Measurements from ENCODE around the gene RPS2. TPM values are rescaled to one million over a fixed set of nuclear protein-coding genes. Genes with fewer than 3 reads are reported as not detected.
"Not testable (repeated sequence)": the region's sequence is repeated elsewhere in the genome, so short reads cannot be mapped to it uniquely, and the experiment has no call there.

Gene RPS2
- total and polyA plus RNA-seq, 2 donors: 888 to 3,347 TPM

DNA sequence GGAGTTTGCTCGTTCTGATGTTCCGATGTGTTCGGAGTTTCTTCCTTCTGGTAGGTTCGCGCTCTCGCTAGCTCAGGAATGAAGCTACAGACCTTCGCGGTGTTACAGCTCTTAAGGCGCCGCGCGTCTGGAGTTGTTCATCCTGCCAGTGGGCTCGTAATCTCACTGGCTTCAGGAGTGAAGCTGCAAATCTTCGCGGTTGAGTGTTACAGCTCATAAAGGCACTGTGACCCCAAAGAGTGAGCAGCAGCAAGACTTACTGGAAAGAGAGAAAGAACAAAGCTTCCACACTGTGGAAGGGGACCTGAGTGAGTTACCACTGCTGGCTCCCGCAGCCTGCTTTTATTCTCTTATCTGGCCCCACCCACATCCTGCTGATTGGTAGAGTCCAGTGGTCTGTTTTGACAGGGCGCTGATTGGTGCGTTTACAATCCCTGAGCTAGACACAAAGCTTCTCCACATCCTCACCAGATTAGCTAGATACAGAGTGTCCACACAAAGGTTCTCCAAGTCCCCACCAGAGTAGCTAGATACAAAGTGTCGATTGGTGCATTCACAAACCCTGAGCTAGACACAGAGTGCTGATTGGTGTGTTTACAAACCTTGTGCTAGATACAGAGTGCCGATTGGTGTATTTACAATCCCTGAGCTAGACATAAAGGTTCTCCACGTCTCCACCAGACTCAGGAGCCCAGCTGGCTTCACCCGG lies 7.0 kb downstream of the RPS2 start:
- DNase-seq (ENCODE audit: extremely low spot score); H3K27ac ChIP-seq (ENCODE audit: low read depth); H3K4me3 ChIP-seq (ENCODE audit: low read depth, low read length); H3K4me1 ChIP-seq (ENCODE audit: insufficient read depth); H3K36me3 ChIP-seq (ENCODE audit: insufficient read depth): not testable (repeated sequence)
- WGBS: 86% methylated on average over 22 of the region's 22 CpGs

DNA sequence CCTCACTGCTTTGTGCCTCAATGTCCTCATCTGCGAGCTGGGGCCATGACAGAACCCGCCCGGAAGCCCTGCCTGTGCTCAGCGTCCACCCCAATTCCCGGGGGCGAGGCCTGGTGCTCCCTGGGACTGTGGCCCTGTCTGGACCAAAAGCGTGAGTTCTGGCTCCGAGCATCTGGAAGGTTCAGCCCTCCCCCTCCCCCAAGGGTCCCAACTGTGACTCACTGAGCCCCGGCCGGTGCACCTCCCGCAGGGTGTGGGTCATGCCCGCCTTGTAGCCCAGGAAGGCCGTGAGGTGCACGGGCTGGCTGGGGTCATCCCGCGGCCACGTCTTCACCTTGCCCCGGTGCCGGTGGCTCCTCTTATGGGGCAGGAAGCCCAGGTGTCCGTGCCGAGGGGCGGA lies 10.9 kb downstream of the RPS2 start:
- H3K27ac ChIP-seq (ENCODE audit: low read depth): no peak overlapping the region
- WGBS: 87% methylated on average over 22 of the region's 22 CpGs
- no peaks in the 10 kb centered on the region for H3K36me3 ChIP-seq (ENCODE audit: insufficient read depth)
- H3K4me3 ChIP-seq (ENCODE audit: low read depth, low read length): no peak overlapping the region
- DNase-seq (ENCODE audit: extremely low spot score): no peak
- H3K4me1 ChIP-seq (ENCODE audit: insufficient read depth): no peaks in the 10 kb centered on the region

DNA sequence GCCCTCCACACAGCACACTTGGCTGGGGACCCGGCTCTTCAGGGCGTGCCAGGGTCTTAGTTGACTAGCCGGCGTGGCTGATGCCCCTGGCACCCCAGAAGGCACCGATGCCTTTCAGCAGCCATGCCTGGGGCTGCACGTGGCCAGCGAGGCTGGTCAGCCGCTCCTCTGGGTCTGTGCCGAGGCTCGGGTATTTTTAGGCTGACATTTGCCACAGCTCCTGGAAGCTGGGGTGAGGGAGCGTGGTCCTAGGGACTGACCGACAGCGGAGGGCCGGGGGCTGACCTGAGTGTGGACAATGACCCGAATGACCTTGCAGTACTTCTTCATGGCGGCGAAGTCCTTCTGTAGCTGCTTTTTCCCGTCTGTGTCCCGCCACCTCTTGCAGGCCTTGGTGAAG lies 14.1 kb downstream of the RPS2 start:
- Histone ChIP-seq H3K36me3 (ENCODE audit: insufficient read depth) (no peaks in the 10 kb centered on the region), H3K4me3 (ENCODE audit: low read depth, low read length) (no peak overlapping the region), H3K27ac (ENCODE audit: low read depth) (no peak overlapping the region), H3K4me1 (ENCODE audit: insufficient read depth) (no peaks in the 10 kb centered on the region)
- no peak for DNase-seq (ENCODE audit: extremely low spot score)
- 81% methylated on average over 19 of the region's 19 CpGs for WGBS

DNA sequence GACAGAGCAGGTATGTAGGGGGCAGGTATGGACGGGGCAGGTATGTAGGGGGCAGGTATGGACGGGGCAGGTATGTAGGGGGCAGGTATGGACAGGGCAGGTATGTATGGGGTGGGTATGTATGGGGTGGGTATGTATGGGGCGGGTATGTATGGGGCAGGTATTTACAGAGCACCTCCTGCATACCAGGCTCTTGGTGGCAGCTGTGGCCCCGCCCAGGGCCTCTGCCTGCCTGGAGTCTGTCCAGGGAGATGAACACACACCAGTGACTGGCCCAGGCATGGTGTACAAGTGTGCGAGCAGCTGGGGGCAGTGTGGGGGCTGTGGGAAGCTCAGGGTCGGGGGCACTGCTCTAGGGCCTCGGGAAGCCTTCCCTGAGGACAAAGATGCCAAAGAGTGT lies 14.6 kb downstream of the RPS2 start:
- 73% methylated on average over 7 of the region's 7 CpGs for WGBS
- Histone ChIP-seq H3K27ac (ENCODE audit: low read depth) (no peak overlapping the region), H3K36me3 (ENCODE audit: insufficient read depth) (no peaks in the 10 kb centered on the region), H3K4me1 (ENCODE audit: insufficient read depth) (no peaks in the 10 kb centered on the region), H3K4me3 (ENCODE audit: low read depth, low read length) (no peak overlapping the region)
- no peak for DNase-seq (ENCODE audit: extremely low spot score)

DNA sequence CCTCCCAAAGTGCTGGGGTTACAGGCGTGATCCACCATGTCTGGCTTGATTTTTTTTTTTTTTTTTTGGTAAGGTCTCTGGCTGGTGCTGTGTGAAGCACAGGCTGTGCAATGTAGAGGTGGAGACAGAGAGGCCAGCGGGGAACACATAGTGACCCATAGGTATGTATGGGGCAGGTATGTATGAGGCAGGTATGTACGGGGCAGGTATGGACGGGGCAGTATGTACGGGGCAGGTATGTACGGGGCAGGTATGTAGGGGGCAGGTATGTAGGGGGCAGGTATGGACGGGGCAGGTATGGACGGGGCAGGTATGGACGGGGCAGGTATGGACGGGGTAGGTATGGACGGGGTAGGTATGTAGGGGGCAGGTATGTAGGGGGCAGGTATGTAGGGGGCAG lies 15.1 kb downstream of the RPS2 start:
- WGBS: 83% methylated on average over 11 of the region's 11 CpGs
- H3K36me3 ChIP-seq (ENCODE audit: insufficient read depth): no peaks in the 10 kb centered on the region
- H3K4me3 ChIP-seq (ENCODE audit: low read depth, low read length): no peak overlapping the region
- no peak for DNase-seq (ENCODE audit: extremely low spot score)
- no peaks in the 10 kb centered on the region for H3K4me1 ChIP-seq (ENCODE audit: insufficient read depth)
- no peak overlapping the region for H3K27ac ChIP-seq (ENCODE audit: low read depth)

DNA sequence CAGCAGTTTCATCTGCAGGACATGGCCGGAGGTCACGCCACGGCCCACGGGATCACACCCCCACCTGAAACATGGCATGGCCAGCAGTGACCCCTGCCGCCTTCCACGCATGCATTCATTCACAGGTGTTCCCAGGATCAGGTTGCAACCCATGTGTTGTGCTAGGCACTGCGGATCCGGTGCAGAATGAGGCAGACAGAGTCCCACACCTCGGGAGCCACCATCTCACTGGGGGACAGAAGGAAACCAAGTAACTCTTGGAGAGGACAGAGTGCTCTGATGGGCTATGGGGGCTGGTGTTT lies 17.3 kb downstream of the RPS2 start:
- no peak for DNase-seq (ENCODE audit: extremely low spot score)
- Histone ChIP-seq H3K36me3 (ENCODE audit: insufficient read depth) (no peaks in the 10 kb centered on the region), H3K4me1 (ENCODE audit: insufficient read depth) (no peaks in the 10 kb centered on the region), H3K27ac (ENCODE audit: low read depth) (no peak overlapping the region), H3K4me3 (ENCODE audit: low read depth, low read length) (no peak overlapping the region)
- WGBS: 87% methylated on average over 9 of the region's 9 CpGs

DNA sequence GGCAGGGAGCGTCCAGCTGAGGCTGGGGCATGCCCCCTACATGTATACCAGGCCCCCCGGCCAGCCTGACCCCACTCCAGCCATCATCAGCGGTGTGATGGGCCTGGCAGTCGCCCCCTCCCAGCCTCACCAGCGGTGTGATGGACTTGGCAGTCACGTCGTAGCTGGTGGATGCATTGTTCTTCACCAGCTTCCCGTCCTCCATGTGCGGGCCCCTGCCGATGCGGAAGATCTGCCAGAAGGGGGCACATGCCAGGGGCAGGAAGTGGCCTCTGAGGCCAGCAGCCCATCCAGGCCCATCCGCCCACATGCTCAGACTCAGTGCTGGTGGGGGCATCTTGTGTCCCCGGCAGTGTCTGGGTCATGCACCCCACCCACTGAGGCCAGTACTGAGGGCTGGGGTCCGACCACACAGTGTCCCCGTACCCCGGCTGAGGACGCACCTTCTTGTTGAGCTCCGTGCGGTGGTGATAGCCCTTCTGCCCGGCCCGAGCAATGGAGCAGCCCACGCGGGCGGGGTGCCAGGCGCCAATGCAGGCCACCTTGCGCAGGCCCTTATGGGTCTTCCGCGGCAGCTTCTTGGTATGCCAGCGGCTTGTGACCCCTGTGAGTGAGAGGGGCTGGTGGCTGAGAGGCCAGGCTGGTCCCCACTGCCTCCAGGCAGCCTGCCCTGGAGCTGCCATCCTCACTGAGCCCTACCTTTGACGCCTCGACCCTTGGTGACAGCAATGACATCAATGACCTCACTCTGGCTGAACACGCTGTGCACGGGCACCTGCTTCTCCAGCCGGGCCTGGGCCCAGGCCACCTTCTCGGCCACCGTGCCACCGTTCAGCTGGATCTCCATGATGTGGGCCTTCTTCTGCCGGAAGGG lies 17.9 kb downstream of the RPS2 start:
- WGBS: 86% methylated on average over 38 of the region's 38 CpGs
- H3K36me3 ChIP-seq (ENCODE audit: insufficient read depth): no peaks in the 10 kb centered on the region
- no peak overlapping the region for H3K27ac ChIP-seq (ENCODE audit: low read depth)
- no peak for DNase-seq (ENCODE audit: extremely low spot score)
- H3K4me1 ChIP-seq (ENCODE audit: insufficient read depth): no peaks in the 10 kb centered on the region
- H3K4me3 ChIP-seq (ENCODE audit: low read depth, low read length): no peak overlapping the region

DNA sequence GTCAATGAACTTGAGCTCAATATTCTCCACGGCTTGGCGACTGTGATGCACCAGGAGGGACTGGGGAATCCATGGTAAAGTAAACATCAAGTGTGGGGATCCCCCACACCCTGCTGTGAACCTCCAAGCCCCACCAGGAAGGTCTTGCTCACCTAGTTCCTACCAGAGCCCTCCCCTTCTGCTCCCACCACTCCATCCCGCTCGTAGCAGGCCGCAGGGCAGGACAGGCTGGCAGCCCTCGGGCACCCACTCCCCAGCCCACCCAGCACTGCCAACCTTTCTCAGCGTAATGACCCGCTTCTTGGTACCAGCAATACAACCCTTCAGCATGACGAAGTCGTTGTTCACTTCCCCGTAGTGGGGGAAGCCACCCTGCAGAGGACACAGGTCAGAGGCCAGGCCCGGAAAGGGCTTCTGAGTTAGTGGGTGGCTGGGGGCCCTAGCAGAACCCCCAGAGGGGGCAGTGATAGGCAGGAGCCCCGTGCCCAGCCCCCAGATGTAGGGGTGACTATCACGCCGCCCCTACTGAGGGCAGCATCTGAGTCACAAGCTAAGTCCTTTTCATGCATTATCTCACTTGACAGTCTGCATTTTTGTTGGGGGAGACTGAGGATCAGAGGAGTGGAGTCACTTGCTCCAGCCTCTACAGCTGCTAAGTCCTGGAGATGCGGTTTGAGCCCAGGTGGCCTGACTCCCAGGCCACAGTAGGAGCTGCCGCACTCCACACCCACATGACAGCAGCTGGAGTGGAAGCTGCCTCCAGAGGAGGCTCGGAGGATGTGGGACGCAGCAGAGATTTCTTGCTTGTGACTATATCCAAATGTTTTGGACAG lies 18.9 kb downstream of the RPS2 start:
- Histone ChIP-seq H3K4me1 (ENCODE audit: insufficient read depth) (no peaks in the 10 kb centered on the region), H3K27ac (ENCODE audit: low read depth) (no peak overlapping the region), H3K36me3 (ENCODE audit: insufficient read depth) (no peaks in the 10 kb centered on the region), H3K4me3 (ENCODE audit: low read depth, low read length) (no peak overlapping the region)
- no peak for DNase-seq (ENCODE audit: extremely low spot score)
- WGBS: 88% methylated on average over 19 of the region's 19 CpGs

DNA sequence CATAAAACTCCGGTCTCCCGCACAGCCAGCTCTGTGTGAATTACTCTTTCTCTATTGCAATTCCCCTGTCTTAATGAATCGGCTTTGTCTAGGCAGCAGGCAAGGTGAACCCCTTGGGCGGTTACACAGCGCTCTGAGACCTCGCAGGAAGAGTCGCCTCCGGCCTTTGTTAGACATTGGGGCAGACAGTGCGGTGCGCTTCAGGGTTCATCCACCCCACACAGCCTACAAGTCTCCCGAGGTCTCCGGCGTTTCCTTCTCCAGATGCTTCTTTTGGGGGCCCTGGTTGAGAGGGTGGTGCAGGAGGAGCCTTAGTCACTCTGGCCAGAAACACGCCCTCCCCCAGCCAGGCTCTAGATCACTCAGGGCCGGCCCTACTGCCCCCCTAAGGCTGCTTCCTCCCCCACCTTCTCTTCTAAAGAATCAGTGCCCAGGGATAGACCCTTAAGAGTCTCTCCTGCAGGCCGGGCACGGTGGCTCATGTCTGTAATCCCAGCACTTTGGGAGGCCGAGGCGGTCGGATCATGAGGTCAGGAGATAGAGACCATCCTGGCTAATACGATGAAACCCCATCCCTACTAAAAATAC lies 19.9 kb downstream of the RPS2 start:
- WGBS: 93% methylated on average over 21 of the region's 21 CpGs
- Histone ChIP-seq H3K27ac (ENCODE audit: low read depth) (no peak overlapping the region), H3K4me1 (ENCODE audit: insufficient read depth) (no peaks in the 10 kb centered on the region), H3K4me3 (ENCODE audit: low read depth, low read length) (no peak overlapping the region), H3K36me3 (ENCODE audit: insufficient read depth) (no peaks in the 10 kb centered on the region)
- DNase-seq (ENCODE audit: extremely low spot score): no peak

DNA sequence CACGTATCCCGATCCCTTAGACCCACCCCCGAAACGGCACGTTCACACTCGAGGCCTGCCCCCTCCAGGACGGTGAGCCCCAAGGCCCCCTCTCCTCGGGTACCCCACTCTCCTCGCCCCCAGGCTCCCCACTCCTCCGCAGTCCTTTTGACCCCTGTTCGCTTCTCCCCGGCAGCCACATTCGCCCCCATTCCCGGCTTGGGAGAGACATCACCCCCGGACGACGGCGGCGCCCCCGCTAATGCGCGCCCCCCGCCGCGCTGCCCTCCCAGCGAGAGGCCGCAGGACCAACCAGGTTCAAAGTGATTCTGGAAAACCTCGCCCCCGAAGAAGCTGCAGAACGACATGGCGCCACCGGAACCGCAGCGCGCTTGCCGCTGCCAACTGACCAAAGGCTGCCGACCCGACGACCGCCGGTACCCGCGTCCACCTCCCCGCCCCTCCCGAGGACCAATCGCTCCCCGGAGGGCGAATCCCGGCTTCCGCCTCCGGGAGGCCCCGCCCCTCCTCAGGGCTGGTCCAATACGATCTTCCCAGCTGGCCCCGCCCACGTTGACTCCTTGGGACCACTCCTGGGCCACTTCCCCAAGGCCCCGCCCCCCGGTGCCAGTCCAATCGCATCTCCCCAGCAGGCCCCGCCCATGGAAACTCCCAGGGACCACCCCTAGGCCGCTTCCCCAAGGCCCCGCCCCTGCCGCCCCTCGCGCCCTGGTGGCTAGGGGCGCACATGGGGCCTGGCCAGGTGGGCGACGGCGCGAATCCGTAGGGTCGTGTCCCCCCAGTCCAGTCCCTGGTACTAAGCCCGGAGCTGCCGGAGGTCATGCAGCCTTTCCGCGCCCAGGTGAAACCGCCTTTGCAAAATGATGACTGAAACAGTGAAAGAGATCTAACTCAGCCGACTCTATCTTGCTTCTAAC lies 21.6 kb downstream of the RPS2 start, which contains the start of gene MSRB1:
Gene MSRB1 (minus strand): TSS at position 390 of the 917 bp plus-strand sequence. CDS start 43 bp downstream, at position 347.
- Histone ChIP-seq H3K4me3 (ENCODE audit: low read depth, low read length) (peak within 1 kb of the TSS; percentile 74), H3K36me3 (ENCODE audit: insufficient read depth) (peaks cover 5% of the 10 kb centered on the region), H3K27ac (ENCODE audit: low read depth) (peak within 1 kb of the TSS; percentile 79), H3K4me1 (ENCODE audit: insufficient read depth) (no peaks in the 10 kb centered on the region)
- under 1% methylated on average over 77 of the region's 77 CpGs for WGBS
- DNase-seq (ENCODE audit: extremely low spot score): peak; percentile 98

DNA sequence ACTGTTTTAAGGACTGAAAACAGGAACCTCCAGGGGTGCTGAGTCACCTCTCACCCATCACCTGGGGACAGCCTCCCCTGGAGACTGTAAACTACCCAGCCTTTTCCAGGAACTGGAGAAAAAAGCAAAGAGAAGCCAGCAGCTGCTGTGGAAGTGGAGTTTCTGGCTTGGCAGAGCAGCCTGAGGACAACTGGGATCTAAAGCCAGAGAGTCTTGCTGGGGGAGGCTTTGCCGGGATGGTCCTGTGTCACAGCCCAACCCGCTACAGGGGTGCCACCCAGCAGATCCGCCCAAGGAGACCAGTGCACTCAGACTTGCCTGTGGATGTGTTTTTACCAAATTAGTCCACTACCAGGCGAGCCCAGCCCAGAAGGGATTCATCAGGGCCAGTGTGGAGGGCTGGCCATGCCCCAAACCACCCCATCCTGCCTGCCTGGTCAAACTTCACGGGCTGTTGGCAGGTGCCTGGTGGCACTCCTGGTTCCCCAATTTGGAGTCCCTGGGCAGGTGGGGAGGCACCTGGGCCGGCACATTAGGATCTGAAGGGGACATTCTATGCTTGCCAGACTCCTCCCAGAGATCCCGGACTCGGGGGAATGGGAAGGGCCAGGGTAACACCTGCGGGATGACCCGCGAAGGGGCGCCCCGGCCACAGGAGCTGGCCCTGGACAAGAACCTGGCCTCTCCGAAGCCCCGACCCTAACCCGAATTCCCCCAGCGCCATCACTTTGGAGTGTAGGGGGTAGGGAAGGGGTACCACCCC lies 22.4 kb downstream of the RPS2 start:
- 18% methylated on average over 17 of the region's 17 CpGs for WGBS
- Histone ChIP-seq H3K36me3 (ENCODE audit: insufficient read depth) (peaks cover 5% of the 10 kb centered on the region), H3K4me3 (ENCODE audit: low read depth, low read length) (peak overlapping the region; percentile 74), H3K4me1 (ENCODE audit: insufficient read depth) (no peaks in the 10 kb centered on the region), H3K27ac (ENCODE audit: low read depth) (no peak overlapping the region)
- DNase-seq (ENCODE audit: extremely low spot score): no peak

Data from urinary bladder (tissue), 4 donors.